Panc1 (cell line): Measurements from ENCODE around the gene TBCD. TPM values are rescaled to one million over a fixed set of nuclear protein-coding genes. Genes with fewer than 3 reads are reported as not detected.
A peak's percentile ranks its signal among the peaks of the same experiment; 100 is the strongest.

ENCODE experiments used
- ATAC-seq: fragments of 200-7000 bp; cut with Tn5 transposase; 2 replicates; pipeline ENCODE4 v1.9.1; 2020; ENCODE audit warnings: mild to moderate bottlenecking, moderate library complexity
- BruUV-seq: library from RNA; stranded (reverse); fragments of 400-500 nt; replicated peaks from 2 replicates; lab custom pipeline; 2021; lab: Mats Ljungman, UMichigan
- CTCF ChIA-PET: fragments of 300-600 bp; sonication (Branson Sonifier 250); formaldehyde crosslinking; loops from one replicate; lab custom pipeline; 2022; ENCODE audit warnings: antibody characterized with exemption; lab: Charles Lee
- POLR2A ChIA-PET: fragments of 300-600 bp; sonication (Branson Sonifier 250); formaldehyde crosslinking; loops from one replicate; lab custom pipeline; 2022; ENCODE audit warnings: antibody characterized with exemption; lab: Charles Lee
- DNase-seq: peaks from one replicate; pipeline ENCODE4 v3.0.0-alpha.2; 2010; ENCODE audit warnings: low read depth, low spot score
- H3K27ac ChIP-seq: 2 replicates; pipeline ENCODE4 v1.5.1; 2011; ENCODE audit warnings: mild to moderate bottlenecking, low read length, inconsistent platforms
- H3K27me3 ChIP-seq: fragments of 200-500 bp; sonication (Bioruptor generic); 2 replicates; pipeline ENCODE4 v1.6.0; 2014; ENCODE audit warnings: low read length, inconsistent platforms; ENCODE audit not compliant: control insufficient read depth, insufficient read depth
- H3K36me3 ChIP-seq: fragments of 200-500 bp; sonication (Bioruptor generic); 2 replicates; pipeline ENCODE4 v1.5.1; 2014; ENCODE audit warnings: inconsistent platforms, mild to moderate bottlenecking, low read length, moderate library complexity; ENCODE audit not compliant: control insufficient read depth, insufficient read depth
- H3K4me1 ChIP-seq: 2 replicates; pipeline ENCODE4 v1.5.1; 2011; ENCODE audit warnings: inconsistent platforms, mild to moderate bottlenecking, low read length, moderate library complexity; ENCODE audit not compliant: control insufficient read depth, insufficient read depth
- H3K4me3 ChIP-seq, 2 experiments: 2 replicates each; pipeline ENCODE4 v1.5.1; 2011 to 2012; ENCODE audit warnings: low read depth in 2 of 2, low read length in 2 of 2, mild to moderate bottlenecking in 2 of 2, inconsistent platforms in 1 of 2, moderate library complexity in 1 of 2
- H3K9me3 ChIP-seq: fragments of 200-500 bp; sonication (Bioruptor generic); 2 replicates; pipeline ENCODE4 v1.5.1; 2014; ENCODE audit warnings: low read depth, mild to moderate bottlenecking, inconsistent platforms, low read length, moderate library complexity; ENCODE audit not compliant: control insufficient read depth, insufficient read depth
- CTCF ChIP-seq: fragments of 450-650 bp; IDR thresholded peaks from 2 replicates; pipeline ENCODE4 v1.5.1; 2017; ENCODE audit warnings: mild to moderate bottlenecking
- POLR2AphosphoS5 ChIP-seq: IDR thresholded peaks from 2 replicates; pipeline ENCODE4 v1.6.1; 2012; ENCODE audit warnings: mild to moderate bottlenecking, low read depth, low read length, moderate library complexity
- REST ChIP-seq, 2 experiments: IDR thresholded peaks; 2 replicates each; pipeline ENCODE4 v1.6.1; 2011 to 2012; ENCODE audit warnings: low read depth in 2 of 2, control low read depth in 1 of 2, low read length in 1 of 2, mild to moderate bottlenecking in 1 of 2, moderate library complexity in 1 of 2; ENCODE audit not compliant: insufficient read depth in 1 of 2
- SIN3A ChIP-seq: IDR thresholded peaks from 2 replicates; pipeline ENCODE4 v1.6.1; 2012; ENCODE audit warnings: low read depth, mild to moderate bottlenecking, low read length, moderate library complexity, borderline replicate concordance; ENCODE audit not compliant: insufficient read depth
- TCF7L2 ChIP-seq: IDR thresholded peaks from 2 replicates; pipeline ENCODE4 v1.6.1; 2011; ENCODE audit warnings: mild to moderate bottlenecking, low read depth, low read length, inconsistent platforms
- in situ Hi-C: cut with HindIII; loops from 2 replicates; pipeline ENCODE4 v1.10.0; 2016; ENCODE audit warnings: low sequenced_read_pairs, low pct_unique_long_range_greater_than_20kb
- intact Hi-C: fragments of 100-400 bp; cut with micrococcal nuclease; formaldehyde crosslinking; loops from one replicate; pipeline ENCODE4 v1.10.0; 2022; ENCODE audit not compliant: unreplicated experiment
- total RNA-seq: library from RNA; stranded (reverse); gene quantifications from one replicate; pipeline ENCODE4 v1.2.1, GENCODE V29; 2021; ENCODE audit not compliant: unreplicated experiment

Gene TBCD
- total RNA-seq, 1 experiment from 2014 or later = 186 TPM

GRCh38 chr17:82914375-82914774, 162.5 kb downstream of the TBCD start:
- Histone ChIP-seq H3K9me3 (no peaks in the 10 kb centered on the region), H3K27me3 (no peaks in the 10 kb centered on the region), H3K36me3 (no peaks in the 10 kb centered on the region), H3K4me3 (no peak overlapping the region), H3K4me1 (no peaks in the 10 kb centered on the region), H3K27ac (no peak overlapping the region)
- ChIA-PET POLR2A (no interaction called here), CTCF (no interaction called here)
- in situ Hi-C loops (no loop called here), intact Hi-C loops (no loop called here)
- no TSS peak for BruUV-seq
- no peak for DNase-seq
- TF ChIP-seq TCF7L2 (no peak), SIN3A (no peak), REST (IDR thresholded peaks at IDR 0.05; ENCODE audit: insufficient read depth in 1 of 2, low read depth in 2 of 2, low read length in 1 of 2) (no peak), CTCF (no peak), POLR2AphosphoS5 (no peak)
- ATAC-seq = 0 out of 2 replicates have a peak, but pooled peaks have one; percentile 22

DNA sequence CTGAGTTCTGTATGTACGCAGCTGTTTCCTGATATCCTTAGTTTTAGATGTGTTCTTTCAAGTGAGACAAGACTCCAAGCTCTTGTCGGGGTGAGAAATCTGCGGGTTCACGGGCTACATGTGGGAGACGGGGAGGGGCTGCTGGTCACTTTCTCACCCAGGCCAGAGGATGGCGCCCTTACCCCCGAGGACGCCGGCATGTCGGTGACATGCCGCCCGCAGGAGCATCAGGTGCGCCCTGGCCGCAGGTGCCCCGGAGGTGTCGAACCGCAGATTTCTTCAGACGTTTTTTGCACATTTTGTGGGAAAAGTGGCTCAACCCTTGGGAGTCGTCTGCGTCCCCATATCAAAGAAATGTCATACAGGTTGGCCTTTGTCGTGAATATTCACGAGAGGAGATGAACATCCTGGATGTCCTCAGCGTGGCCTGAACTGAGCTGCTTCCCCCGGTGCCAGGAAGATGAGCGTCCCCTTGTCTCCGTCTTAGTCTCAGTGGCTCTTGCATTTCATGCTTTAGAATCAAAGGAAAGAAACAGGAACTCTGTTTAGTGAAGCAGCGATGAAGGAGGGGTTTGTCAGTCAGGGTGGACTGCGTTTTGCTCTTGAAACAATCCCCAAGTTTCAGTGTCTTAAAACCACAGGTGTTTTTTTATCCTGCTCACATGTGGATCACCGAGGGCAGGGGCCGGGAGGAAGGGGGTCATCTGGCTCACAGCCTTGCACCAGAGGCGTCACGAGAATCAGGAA, 163.3 kb downstream of the TBCD start:
- BruUV-seq = no TSS peak
- no peak overlapping the region for H3K27ac ChIP-seq
- H3K9me3 ChIP-seq = no peaks in the 10 kb centered on the region
- H3K27me3 ChIP-seq = no peaks in the 10 kb centered on the region
- ATAC-seq = no peak
- POLR2A ChIA-PET = no interaction called here
- in situ Hi-C loops (no loop called here), intact Hi-C loops (no loop called here)
- CTCF ChIA-PET = no interaction called here
- peak; percentile 29; the same call in 1 of the 2 replicates for TF ChIP-seq CTCF
- TF ChIP-seq REST (IDR thresholded peaks at IDR 0.05; ENCODE audit: insufficient read depth in 1 of 2, low read depth in 2 of 2, low read length in 1 of 2) = no peak
- no peak for TF ChIP-seq POLR2AphosphoS5
- no peaks in the 10 kb centered on the region for H3K4me1 ChIP-seq
- no peak overlapping the region for H3K4me3 ChIP-seq
- no peak for DNase-seq
- H3K36me3 ChIP-seq = no peaks in the 10 kb centered on the region
